Medulla oblongata (tissue), 1 donor: ENCODE measurements around the gene GRIK4.
"Not testable (repeated sequence)": the region's sequence is repeated elsewhere in the genome, so short reads cannot be mapped to it uniquely, and the experiment has no call there.

Source experiments
- DNase-seq: peaks from one replicate; pipeline ENCODE4 v3.0.0-alpha.2; 2015; ENCODE audit errors: extremely low spot score

The GRIK4 gene

GRCh38 chr11:120740380-120740779 is 228.8 kb downstream of the GRIK4 start:
- no peak for DNase-seq

- peak; percentile 75 for DNase-seq
These were observed 232.8 kb downstream of the GRIK4 start for GRCh38 chr11:120744016-120744994.

- no peak for DNase-seq
These were observed 234.8 kb downstream of the GRIK4 start for GRCh38 chr11:120746376-120746775.

- DNase-seq = no peak
These were observed 235.5 kb downstream of the GRIK4 start for GRCh38 chr11:120746836-120747609.

- DNase-seq = no peak
These were observed 236.6 kb downstream of the GRIK4 start for GRCh38 chr11:120747850-120748814.

- no peak for DNase-seq
These were observed 237.8 kb downstream of the GRIK4 start for GRCh38 chr11:120749395-120749794.

- peak; percentile 67 for DNase-seq
These were observed 239.3 kb downstream of the GRIK4 start for GRCh38 chr11:120750647-120751549.

GRCh38 chr11:120751550-120751949 is 240.0 kb downstream of the GRIK4 start:
- DNase-seq = no peak

GRCh38 chr11:120752668-120753067 is 241.1 kb downstream of the GRIK4 start:
- DNase-seq = no peak

GRCh38 chr11:120756931-120757330 is 245.4 kb downstream of the GRIK4 start:
- DNase-seq = no peak

- DNase-seq = peak; percentile 57
These were observed 247.5 kb downstream of the GRIK4 start for GRCh38 chr11:120759046-120759445.

GRCh38 chr11:120765710-120766109 is 254.2 kb downstream of the GRIK4 start:
- DNase-seq = not testable (repeated sequence)

- DNase-seq = no peak
These were observed 254.8 kb downstream of the GRIK4 start for GRCh38 chr11:120766318-120766717.

GRCh38 chr11:120768949-120769348 is 257.4 kb downstream of the GRIK4 start:
- DNase-seq = no peak

GRCh38 chr11:120769906-120770305 is 258.4 kb downstream of the GRIK4 start:
- no peak for DNase-seq

- no peak for DNase-seq
These were observed 260.1 kb downstream of the GRIK4 start for GRCh38 chr11:120771551-120772060.

- DNase-seq = no peak
These were observed 262.0 kb downstream of the GRIK4 start for GRCh38 chr11:120773501-120774031.

- DNase-seq = no peak
These were observed 263.2 kb downstream of the GRIK4 start for GRCh38 chr11:120774591-120775386.
